ENCODE results near the gene TNK1.
A peak's percentile ranks its signal among the peaks of the same experiment; 100 is the strongest.
"Not testable (repeated sequence)": the region's sequence is repeated elsewhere in the genome, so short reads cannot be mapped to it uniquely, and the experiment has no call there.

TNK1 gene

GRCh38 chr17:7355053-7355452, 25.8 kb upstream of the TNK1 start, which contains the start of gene TMEM95:
TMEM95 (plus strand) TSS chr17:7355156; CDS start chr17:7355205, 49 bp downstream.
- DNase-seq (ENCODE audit: low read depth in 3 of 3), result no peak

GRCh38 chr17:7355573-7355972, 25.3 kb upstream of the TNK1 start:
- no peak for DNase-seq (ENCODE audit: low read depth in 3 of 3)

DNA sequence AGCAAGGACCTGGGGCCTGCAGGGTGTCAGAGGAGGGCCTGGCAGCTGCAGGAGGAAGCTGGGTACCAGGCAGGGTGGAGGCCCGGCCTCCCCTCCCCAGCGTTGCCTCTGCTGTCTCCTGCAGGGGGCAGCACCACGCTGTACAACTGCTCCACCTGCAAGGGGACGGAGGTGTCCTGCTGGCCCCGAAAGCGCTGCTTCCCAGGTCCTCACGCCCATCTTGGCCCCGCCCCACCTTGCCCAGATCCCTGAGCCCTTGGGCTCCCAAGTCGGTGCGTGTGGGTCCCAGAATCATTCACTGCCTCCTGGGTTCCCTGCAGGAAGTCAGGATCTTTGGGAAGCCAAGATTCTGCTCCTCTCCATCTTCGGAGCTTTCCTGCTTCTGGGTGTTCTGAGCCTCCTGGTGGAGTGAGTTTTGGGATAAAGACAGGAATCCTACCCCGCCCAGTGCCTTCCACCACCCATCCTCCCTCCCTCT, 24.8 kb upstream of the TNK1 start:
- peak; percentile 76 to 83 (median 78) for DNase-seq (ENCODE audit: low read depth in 3 of 3)

DNA sequence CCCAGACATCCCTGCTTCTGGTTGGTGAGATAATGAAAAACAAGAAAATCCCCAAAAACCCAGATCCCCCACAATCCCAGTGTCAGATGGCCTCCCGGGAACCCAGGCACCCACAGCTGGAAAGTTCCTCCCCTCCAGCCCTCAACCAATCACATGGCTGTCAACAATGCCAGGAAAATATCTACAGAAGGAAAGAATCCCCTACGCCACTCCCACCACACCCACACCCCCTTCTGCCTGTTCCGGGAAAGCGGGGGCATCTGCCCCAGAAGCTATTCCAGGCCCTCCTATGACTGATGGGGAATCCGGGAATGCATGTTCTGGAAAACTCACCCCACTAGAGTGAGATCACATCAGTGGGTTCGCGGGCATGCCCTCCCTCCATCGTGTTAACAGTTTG, 24.1 kb upstream of the TNK1 start:
- DNase-seq (ENCODE audit: low read depth in 3 of 3), result no peak

DNA sequence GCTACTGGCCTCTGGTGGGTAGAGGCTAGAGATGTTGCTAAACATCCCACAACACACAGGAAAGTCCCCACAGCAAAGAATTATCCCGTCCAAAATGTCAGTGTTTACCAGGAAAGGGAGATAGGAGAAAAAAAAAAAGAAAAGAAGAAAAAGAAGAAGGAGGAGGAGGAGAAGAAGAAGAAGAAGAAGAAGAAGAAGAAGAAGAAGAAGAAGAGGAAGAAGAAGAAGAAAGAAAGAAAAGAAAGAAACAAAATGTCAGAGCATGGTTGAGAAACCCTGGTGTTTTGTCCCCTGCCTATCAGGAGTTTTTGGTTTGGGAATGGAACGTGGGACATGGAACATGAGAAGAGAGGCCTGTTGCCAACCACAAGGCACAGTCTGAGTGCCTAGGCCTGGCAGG, 23.5 kb upstream of the TNK1 start:
- no peak for DNase-seq (ENCODE audit: low read depth in 3 of 3)

DNA sequence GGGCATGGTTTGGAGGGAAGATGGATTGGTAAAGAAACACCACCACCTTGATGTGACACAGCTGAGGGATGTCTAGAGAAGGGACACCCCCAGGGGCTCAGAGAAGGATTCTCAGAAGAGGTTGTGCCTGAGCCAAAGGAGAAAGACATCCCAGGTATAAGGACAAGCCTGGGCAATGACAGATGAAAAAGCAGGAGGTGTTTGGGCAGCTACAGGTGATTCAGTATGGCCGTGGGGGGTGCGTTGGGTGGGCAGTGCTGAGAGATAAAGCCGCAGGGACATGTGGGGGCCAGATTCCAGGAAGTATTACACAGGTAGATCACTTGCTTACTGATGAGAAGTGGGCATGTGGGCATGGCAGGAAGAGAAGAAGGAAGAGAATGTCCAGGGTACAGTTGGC, 19.0 kb upstream of the TNK1 start:
- DNase-seq (ENCODE audit: low read depth in 3 of 3), result no peak

GRCh38 chr17:7363311-7363710, 17.6 kb upstream of the TNK1 start:
- no peak for DNase-seq (ENCODE audit: low read depth in 3 of 3)

DNA sequence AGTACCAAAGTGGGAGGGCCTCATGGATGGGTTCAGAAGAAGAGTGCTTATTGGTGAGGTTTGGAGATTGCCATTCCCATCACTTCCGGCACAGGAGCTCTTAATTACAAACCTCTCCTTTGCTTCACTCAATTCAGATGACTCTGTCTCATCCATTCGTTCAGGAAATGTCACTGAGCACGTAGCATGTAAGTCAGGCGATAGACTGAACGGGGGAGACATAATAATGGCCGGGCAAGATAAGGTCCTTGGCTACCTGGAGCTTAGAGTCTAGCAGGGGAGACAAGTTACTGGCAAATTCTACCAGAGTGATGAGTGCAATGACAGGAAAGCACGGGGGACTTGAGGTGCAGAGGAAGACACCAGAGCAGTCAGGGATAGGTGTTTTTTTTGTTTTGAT, 14.9 kb upstream of the TNK1 start:
- not testable (repeated sequence) for DNase-seq (ENCODE audit: low read depth in 3 of 3)

- no peak for DNase-seq (ENCODE audit: low read depth in 3 of 3)
These were observed 13.8 kb upstream of the TNK1 start for GRCh38 chr17:7367083-7367482.

GRCh38 chr17:7367918-7368598, 12.8 kb upstream of the TNK1 start:
- no peak for DNase-seq (ENCODE audit: low read depth in 3 of 3)

- not testable (repeated sequence) for DNase-seq (ENCODE audit: low read depth in 3 of 3)
These were observed 12.3 kb upstream of the TNK1 start for GRCh38 chr17:7368599-7368994.

GRCh38 chr17:7369825-7370224, 11.1 kb upstream of the TNK1 start:
- DNase-seq (ENCODE audit: low read depth in 3 of 3), result no peak

- DNase-seq (ENCODE audit: low read depth in 3 of 3), result no peak
These were observed 10.0 kb upstream of the TNK1 start for GRCh38 chr17:7370853-7371252.

DNA sequence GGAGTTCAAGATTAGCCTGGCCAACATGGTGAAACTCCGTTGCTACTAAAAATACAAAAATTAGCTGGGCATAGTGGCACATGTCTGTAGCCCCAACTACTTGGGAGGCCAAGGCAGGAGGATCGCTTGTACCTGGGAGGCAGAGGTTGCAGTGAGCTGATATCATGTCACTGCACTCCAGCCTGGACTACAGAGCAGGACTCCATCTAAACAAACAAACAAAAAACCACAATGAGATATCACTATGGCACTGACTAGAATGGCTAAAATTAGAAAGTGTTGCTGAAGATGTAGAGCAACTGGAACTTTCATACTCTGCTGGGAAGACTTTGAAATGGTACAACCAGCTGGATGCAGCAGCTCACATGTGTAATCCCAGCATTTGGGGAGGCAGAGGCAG, 6.5 kb upstream of the TNK1 start:
- DNase-seq (ENCODE audit: low read depth in 3 of 3), result no peak

GRCh38 chr17:7379134-7379533, 1.8 kb upstream of the TNK1 start:
- DNase-seq (ENCODE audit: low read depth in 3 of 3), result no peak

DNA sequence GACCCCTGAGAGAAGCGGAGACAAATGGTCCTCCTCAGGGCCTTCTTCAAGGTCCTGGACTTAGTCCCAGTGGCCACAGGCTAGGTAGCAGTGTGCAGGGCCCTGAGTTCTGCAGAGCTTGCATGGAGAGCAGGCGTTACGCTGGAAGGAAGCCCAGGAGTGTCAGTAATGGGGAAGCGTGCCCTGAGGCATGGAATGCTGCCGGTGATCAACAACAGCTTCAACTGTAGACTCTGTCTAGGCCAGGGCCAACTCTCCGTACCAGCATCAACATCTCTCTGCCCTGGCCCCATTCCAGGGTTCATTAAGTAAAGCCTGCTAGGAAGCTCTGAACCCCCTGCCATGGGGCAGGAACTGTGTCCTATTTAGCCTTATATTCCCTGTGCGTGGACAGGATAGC, 568 bp upstream of the TNK1 start:
- no peak for DNase-seq (ENCODE audit: low read depth in 3 of 3)

- DNase-seq (ENCODE audit: low read depth in 3 of 3), result no peak
These were observed 2.0 kb downstream of the TNK1 start for GRCh38 chr17:7382901-7383300.

DNA sequence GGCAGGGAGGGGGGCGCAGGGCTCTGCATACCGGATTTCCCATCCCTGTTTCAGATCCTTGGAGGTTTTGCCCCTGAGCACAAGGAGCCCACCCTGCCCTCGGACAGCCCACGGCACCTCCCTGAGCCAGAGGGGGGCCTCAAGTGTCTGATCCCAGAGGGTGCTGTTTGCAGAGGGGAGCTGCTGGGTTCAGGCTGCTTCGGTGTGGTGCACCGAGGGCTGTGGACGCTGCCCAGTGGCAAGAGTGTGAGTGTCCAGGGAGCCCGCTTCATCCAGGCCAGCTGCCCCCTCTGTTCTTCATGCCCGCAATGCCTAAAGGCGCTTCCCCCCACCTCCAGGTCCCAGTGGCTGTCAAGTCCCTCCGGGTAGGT, 2.5 kb downstream of the TNK1 start:
- no peak for DNase-seq (ENCODE audit: low read depth in 3 of 3)

DNA sequence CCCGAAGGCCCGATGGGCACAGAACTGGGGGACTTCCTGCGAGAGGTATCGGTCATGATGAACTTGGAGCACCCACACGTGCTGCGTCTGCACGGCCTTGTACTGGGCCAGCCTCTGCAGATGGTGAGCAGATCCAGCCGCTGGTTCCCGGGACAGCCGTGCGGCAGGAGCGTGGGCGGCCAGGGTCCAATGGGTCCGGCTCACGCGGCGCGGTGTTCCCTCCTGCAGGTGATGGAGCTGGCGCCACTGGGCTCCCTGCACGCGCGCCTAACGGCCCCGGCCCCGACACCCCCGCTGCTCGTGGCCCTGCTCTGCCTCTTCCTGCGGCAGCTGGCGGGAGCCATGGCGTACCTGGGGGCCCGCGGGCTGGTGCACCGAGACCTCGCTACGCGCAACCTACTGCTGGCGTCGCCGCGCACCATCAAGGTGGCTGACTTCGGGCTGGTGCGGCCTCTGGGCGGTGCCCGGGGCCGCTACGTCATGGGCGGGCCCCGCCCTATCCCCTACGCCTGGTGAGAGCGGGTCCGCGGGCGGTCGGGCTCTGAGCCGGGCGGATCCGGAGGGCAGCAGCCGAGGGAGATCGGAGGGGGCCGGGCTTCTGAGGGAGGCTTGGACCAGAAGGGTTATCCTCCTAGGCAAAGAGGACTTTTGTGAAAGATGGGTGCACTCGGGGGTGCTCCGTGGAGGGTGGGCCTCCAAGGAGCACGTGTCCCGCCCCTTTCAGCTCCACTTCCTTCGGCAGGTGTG, 3.0 kb downstream of the TNK1 start:
- DNase-seq (ENCODE audit: low read depth in 3 of 3), result peak; percentile 57 to 69 (median 62)

- no peak for DNase-seq (ENCODE audit: low read depth in 3 of 3)
These were observed 3.7 kb downstream of the TNK1 start for GRCh38 chr17:7384489-7385081.

DNA sequence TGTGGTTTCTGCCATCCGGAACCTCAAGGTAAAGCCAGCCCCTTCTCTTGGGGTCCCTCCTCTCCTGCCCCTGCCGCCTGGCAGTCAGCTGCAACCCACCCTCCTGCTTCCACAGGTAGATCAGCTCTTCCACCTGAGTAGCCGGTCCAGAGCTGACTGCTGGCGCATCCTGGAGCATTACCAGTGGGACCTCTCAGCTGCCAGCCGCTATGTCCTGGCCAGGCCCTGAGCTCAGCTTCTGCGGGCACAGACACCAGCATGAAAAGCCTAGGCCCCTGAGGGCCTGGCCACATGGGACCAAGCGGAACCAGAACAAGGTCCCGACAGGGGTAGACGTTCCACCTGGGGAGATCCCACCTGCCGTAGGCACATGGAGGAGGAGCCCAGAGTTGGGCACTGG, 8.0 kb downstream of the TNK1 start:
- no peak for DNase-seq (ENCODE audit: low read depth in 3 of 3)

GRCh38 chr17:7389924-7390910, 9.3 kb downstream of the TNK1 start:
- no peak for DNase-seq (ENCODE audit: low read depth in 3 of 3)
